Esophagus muscularis mucosa (tissue), 4 donors: ENCODE results near the gene LRRN2. TPM values are rescaled to one million over a fixed set of nuclear protein-coding genes. Genes with fewer than 3 reads are reported as not detected.

Source experiments
- DNase-seq: peaks from one replicate; pipeline ENCODE4 v3.0.0-alpha.2; 2017; ENCODE audit errors: extremely low spot score
- H3K27ac ChIP-seq, 4 donors: fragments of 200-600 bp; sonication (generic); replicated peaks in 1 of 4; 1 replicate in 3 of 4; 2 replicates in 1 of 4; pipeline ENCODE4 v1.5.1; 2016 to 2019; ENCODE audit warnings: mild to moderate bottlenecking in 1 of 4
- H3K27me3 ChIP-seq, 4 donors: fragments of 200-600 bp; sonication (generic); one replicate each; pipeline versions ENCODE4 v1.5.1 to v1.6.0; 2016 to 2019
- H3K36me3 ChIP-seq, 4 donors: fragments of 200-600 bp; sonication (generic); one replicate each; pipeline ENCODE4 v1.5.1; 2016 to 2019
- H3K4me1 ChIP-seq, 4 donors: fragments of 200-600 bp; sonication (generic); one replicate each; pipeline ENCODE4 v1.5.1; 2016 to 2019
- H3K4me3 ChIP-seq, 4 donors: fragments of 200-600 bp; sonication (generic); 1 replicate in 2 of 4; 2 replicates in 2 of 4; pipeline ENCODE4 v1.5.1; 2016 to 2019; ENCODE audit warnings: mild to moderate bottlenecking in 4 of 4, moderate library complexity in 1 of 4
- H3K9me3 ChIP-seq, 4 donors: fragments of 200-600 bp; sonication (generic); 1 replicate in 3 of 4; 2 replicates in 1 of 4; pipeline ENCODE4 v1.5.1; 2016 to 2019
- CTCF ChIP-seq, 3 experiments: fragments of 200-600 bp in 2 of 3; fragments of 450-650 bp in 1 of 3; sonication (generic) in 2 of 3; IDR thresholded peaks; one replicate each; pipeline ENCODE4 v1.5.1; 2017 to 2019; ENCODE audit warnings: antibody characterized with exemption in 3 of 3, mild to moderate bottlenecking in 2 of 3, moderate library complexity in 1 of 3
- EP300 ChIP-seq: sonication (generic); formaldehyde crosslinking; IDR thresholded peaks from one replicate; pipeline ENCODE4 v1.6.1; 2017; ENCODE audit warnings: antibody characterized with exemption
- POLR2A ChIP-seq: fragments of 450-650 bp; IDR thresholded peaks from one replicate; pipeline ENCODE4 v1.6.1; 2017; ENCODE audit warnings: antibody characterized with exemption, moderate library complexity, mild to moderate bottlenecking, low read depth
- POLR2AphosphoS5 ChIP-seq, 2 donors: sonication (generic); formaldehyde crosslinking; IDR thresholded peaks; one replicate each; pipeline ENCODE4 v1.6.1; 2017; ENCODE audit warnings: antibody characterized with exemption in 2 of 2
- WGBS: methylation state at CpG from one replicate; pipeline ENCODE4 v1.1.5; 2018; 5-methylcytosine and 5-hydroxymethylcytosine counted together
- intact Hi-C: fragments of 100-400 bp; cut with DNase I; formaldehyde crosslinking; loops from one replicate; pipeline ENCODE4 v1.15.1; 2023
- total RNA-seq, 4 donors: library from RNA; depleted of rRNA; stranded (reverse); fragments of >200 nt; gene quantifications; one replicate each; pipeline versions ENCODE4 v1.1.0 to v1.2.1, GENCODE V29; 2016

Gene LRRN2
- total RNA-seq, 4 donors from 2014 or later = 3.6 to 15.2 (median 5.0) TPM

GRCh38 chr1:204612326-204612725 lies 73.2 kb downstream of the LRRN2 start:
- no peak for TF ChIP-seq POLR2A
- no peak for TF ChIP-seq CTCF (IDR thresholded peaks at IDR 0.05)
- no peak for TF ChIP-seq EP300
- no peak for TF ChIP-seq POLR2AphosphoS5 (IDR thresholded peaks at IDR 0.05)
- Histone ChIP-seq H3K4me1 (no peaks in the 10 kb centered on the region), H3K36me3 (peaks cover 0 to 5% (median 0%) of the 10 kb centered on the region in 4 donors)

GRCh38 chr1:204611036-204611435 lies 74.5 kb downstream of the LRRN2 start:
- Histone ChIP-seq H3K4me1 (no peaks in the 10 kb centered on the region), H3K27ac (no peak overlapping the region), H3K4me3 (no peak overlapping the region), H3K9me3 (no peaks in the 10 kb centered on the region), H3K27me3 (peaks cover 0 to 9% (median 0%) of the 10 kb centered on the region in 4 donors), H3K36me3 (peaks cover 0 to 5% (median 0%) of the 10 kb centered on the region in 4 donors)
- no peak for TF ChIP-seq POLR2AphosphoS5 (IDR thresholded peaks at IDR 0.05)
- no peak for TF ChIP-seq CTCF (IDR thresholded peaks at IDR 0.05)
- TF ChIP-seq POLR2A = no peak
- TF ChIP-seq EP300 = no peak
- intact Hi-C loops = no loop called here
- WGBS = 90% methylated on average over 3 of the region's 3 CpGs
- no peak for DNase-seq

More at GRCh38 chr1:204612326-204612725, 73.2 kb downstream of the LRRN2 start:
- Histone ChIP-seq H3K9me3 (no peaks in the 10 kb centered on the region), H3K27ac (no peak overlapping the region), H3K27me3 (peaks cover 0 to 9% (median 0%) of the 10 kb centered on the region in 4 donors), H3K4me3 (no peak overlapping the region)
- no peak for DNase-seq
- intact Hi-C loops = no loop called here
- 89% methylated on average over 3 of the region's 3 CpGs for WGBS

GRCh38 chr1:204607910-204608309 lies 77.6 kb downstream of the LRRN2 start:
- intact Hi-C loops = no loop called here
- H3K27me3 ChIP-seq = peaks cover 0 to 16% (median 0%) of the 10 kb centered on the region in 4 donors
- no peaks in the 10 kb centered on the region for H3K9me3 ChIP-seq
- no peak overlapping the region for H3K27ac ChIP-seq
- H3K36me3 ChIP-seq = no peaks in the 10 kb centered on the region
- no peak overlapping the region for H3K4me3 ChIP-seq
- DNase-seq = no peak
- no peak for TF ChIP-seq POLR2AphosphoS5 (IDR thresholded peaks at IDR 0.05)
- TF ChIP-seq POLR2A = no peak
- no peak for TF ChIP-seq EP300
- TF ChIP-seq CTCF (IDR thresholded peaks at IDR 0.05) = no peak
- no peaks in the 10 kb centered on the region for H3K4me1 ChIP-seq
- WGBS = 87% methylated on average over 6 of the region's 6 CpGs

GRCh38 chr1:204605791-204606190 lies 79.7 kb downstream of the LRRN2 start:
- H3K9me3 ChIP-seq = no peaks in the 10 kb centered on the region
- no peak overlapping the region for H3K4me3 ChIP-seq
- no peak for DNase-seq
- WGBS = 74% methylated on average over 6 of the region's 7 CpGs
- intact Hi-C loops = no loop called here
- no peaks in the 10 kb centered on the region for H3K4me1 ChIP-seq
- TF ChIP-seq POLR2AphosphoS5 (IDR thresholded peaks at IDR 0.05) (no peak), CTCF (IDR thresholded peaks at IDR 0.05) (no peak), POLR2A (no peak)
- no peak overlapping the region for H3K27ac ChIP-seq
- peaks cover 0 to 16% (median 0%) of the 10 kb centered on the region in 4 donors for H3K27me3 ChIP-seq
- H3K36me3 ChIP-seq = no peaks in the 10 kb centered on the region
